ENCODE measurements around the gene AZU1.
A peak's percentile ranks its signal among the peaks of the same experiment; 100 is the strongest.

AZU1 gene

GRCh38 chr19:858868-859843, 31.5 kb downstream of the AZU1 start, which contains the start of gene CFD:
CFD (plus strand) TSS chr19:859664; CDS start chr19:859690, 26 bp downstream.
- H3K27ac ChIP-seq (ENCODE audit: insufficient read depth in 1 of 2, low read depth in 1 of 2, low read length in 2 of 2, poor library complexity in 1 of 2, severe bottlenecking in 2 of 2): peak within 1 kb of the TSS in 1 of 2 experiments; percentile 64
- peak; percentile 30 to 71 (median 52) for DNase-seq
- H3K4me1 ChIP-seq (ENCODE audit: control extremely low read depth in 1 of 4, control insufficient read depth in 4 of 4, insufficient read depth in 4 of 4, low read length in 3 of 4): peaks cover 0 to 40% (median 36%) of the 10 kb centered on the region in 4 experiments
- H3K36me3 ChIP-seq (ENCODE audit: control insufficient read depth in 4 of 4, insufficient read depth in 4 of 4, low read length in 3 of 4): no peaks in the 10 kb centered on the region
- ChIA-PET CTCF (interaction anchor here (0.9 to 1.5 kb wide), 5 partner anchors 34 to 384 kb away, joined by 3 to 6 read pairs (median 3); partner anchors contain the start of genes MED16 and RNU6-9), POLR2A (no interaction called here)
- no peaks in the 10 kb centered on the region for H3K9me3 ChIP-seq (ENCODE audit: control extremely low read depth in 1 of 5, control insufficient read depth in 4 of 5, insufficient read depth in 2 of 5, low read depth in 1 of 5, low read length in 4 of 5)
- peak within 1 kb of the TSS in 5 of 7 experiments; percentile 32 to 66 (median 57) for H3K4me3 ChIP-seq (ENCODE audit: control insufficient read depth in 1 of 7, extremely low read depth in 1 of 7, insufficient read depth in 4 of 7, low read depth in 2 of 7, low read length in 6 of 7)
- peaks cover 0 to 19% (median 11%) of the 10 kb centered on the region in 5 experiments for H3K27me3 ChIP-seq (replicated peaks in 2 of 5; ENCODE audit: control insufficient read depth in 4 of 5, insufficient read depth in 5 of 5, low read length in 4 of 5)
- 21% methylated on average over 17 of the region's 24 CpGs for WGBS (ENCODE audit: insufficient coverage)

GRCh38 chr19:861141-861755, 33.6 kb downstream of the AZU1 start:
- peaks cover 0 to 17% (median 11%) of the 10 kb centered on the region in 5 experiments for H3K27me3 ChIP-seq (replicated peaks in 2 of 5; ENCODE audit: control insufficient read depth in 4 of 5, insufficient read depth in 5 of 5, low read length in 4 of 5)
- no peaks in the 10 kb centered on the region for H3K9me3 ChIP-seq (ENCODE audit: control extremely low read depth in 1 of 5, control insufficient read depth in 4 of 5, insufficient read depth in 2 of 5, low read depth in 1 of 5, low read length in 4 of 5)
- POLR2A ChIA-PET: no interaction called here
- CTCF ChIA-PET: no interaction called here
- DNase-seq: no peak
- H3K36me3 ChIP-seq (ENCODE audit: control insufficient read depth in 4 of 4, insufficient read depth in 4 of 4, low read length in 3 of 4): no peaks in the 10 kb centered on the region
- H3K4me1 ChIP-seq (ENCODE audit: control extremely low read depth in 1 of 4, control insufficient read depth in 4 of 4, insufficient read depth in 4 of 4, low read length in 3 of 4): peaks cover 0 to 40% (median 37%) of the 10 kb centered on the region in 4 experiments
- peak overlapping the region in 2 of 7 experiments; percentile 23 to 26 for H3K4me3 ChIP-seq (ENCODE audit: control insufficient read depth in 1 of 7, extremely low read depth in 1 of 7, insufficient read depth in 4 of 7, low read depth in 2 of 7, low read length in 6 of 7)
- H3K27ac ChIP-seq (ENCODE audit: insufficient read depth in 1 of 2, low read depth in 1 of 2, low read length in 2 of 2, poor library complexity in 1 of 2, severe bottlenecking in 2 of 2): no peak overlapping the region
- 57% methylated on average over 14 of the region's 35 CpGs for WGBS (ENCODE audit: insufficient coverage)

- 21% methylated on average over 44 of the region's 60 CpGs for WGBS (ENCODE audit: insufficient coverage)
- Histone ChIP-seq H3K36me3 (ENCODE audit: control insufficient read depth in 4 of 4, insufficient read depth in 4 of 4, low read length in 3 of 4) (no peaks in the 10 kb centered on the region), H3K4me1 (ENCODE audit: control extremely low read depth in 1 of 4, control insufficient read depth in 4 of 4, insufficient read depth in 4 of 4, low read length in 3 of 4) (peaks cover 0 to 40% (median 37%) of the 10 kb centered on the region in 4 experiments), H3K4me3 (ENCODE audit: control insufficient read depth in 1 of 7, extremely low read depth in 1 of 7, insufficient read depth in 4 of 7, low read depth in 2 of 7, low read length in 6 of 7) (peak overlapping the region in 3 of 7 experiments; percentile 46 to 61 (median 52)), H3K27me3 (replicated peaks in 2 of 5; ENCODE audit: control insufficient read depth in 4 of 5, insufficient read depth in 5 of 5, low read length in 4 of 5) (peaks cover 0 to 17% (median 11%) of the 10 kb centered on the region in 5 experiments), H3K9me3 (ENCODE audit: control extremely low read depth in 1 of 5, control insufficient read depth in 4 of 5, insufficient read depth in 2 of 5, low read depth in 1 of 5, low read length in 4 of 5) (no peaks in the 10 kb centered on the region), H3K27ac (ENCODE audit: insufficient read depth in 1 of 2, low read depth in 1 of 2, low read length in 2 of 2, poor library complexity in 1 of 2, severe bottlenecking in 2 of 2) (no peak overlapping the region)
- ChIA-PET CTCF (interaction anchor here (1.0 to 3.7 kb wide), 7 partner anchors 17 to 134 kb away, joined by 3 to 23 read pairs (median 4); partner anchors contain the start of gene KISS1R), POLR2A (no interaction called here)
- DNase-seq: peak; percentile 82 to 94 (median 93)
Observed at GRCh38 chr19:861756-862580, 34.3 kb downstream of the AZU1 start.

- 11% methylated on average over 22 of the region's 48 CpGs for WGBS (ENCODE audit: insufficient coverage)
- H3K27ac ChIP-seq (ENCODE audit: insufficient read depth in 1 of 2, low read depth in 1 of 2, low read length in 2 of 2, poor library complexity in 1 of 2, severe bottlenecking in 2 of 2): no peak overlapping the region
- peaks cover 0 to 40% (median 37%) of the 10 kb centered on the region in 4 experiments for H3K4me1 ChIP-seq (ENCODE audit: control extremely low read depth in 1 of 4, control insufficient read depth in 4 of 4, insufficient read depth in 4 of 4, low read length in 3 of 4)
- POLR2A ChIA-PET: no interaction called here
- H3K36me3 ChIP-seq (ENCODE audit: control insufficient read depth in 4 of 4, insufficient read depth in 4 of 4, low read length in 3 of 4): peaks cover under 1 to 5% (median 4%) of the 10 kb centered on the region in 4 experiments
- H3K9me3 ChIP-seq (ENCODE audit: control extremely low read depth in 1 of 5, control insufficient read depth in 4 of 5, insufficient read depth in 2 of 5, low read depth in 1 of 5, low read length in 4 of 5): no peaks in the 10 kb centered on the region
- peak overlapping the region; percentile 3 to 61 (median 42) for H3K4me3 ChIP-seq (ENCODE audit: control insufficient read depth in 1 of 7, extremely low read depth in 1 of 7, insufficient read depth in 4 of 7, low read depth in 2 of 7, low read length in 6 of 7)
- DNase-seq: peak; percentile 81 to 92 (median 91)
- peaks cover 0 to 17% (median 11%) of the 10 kb centered on the region in 5 experiments for H3K27me3 ChIP-seq (replicated peaks in 2 of 5; ENCODE audit: control insufficient read depth in 4 of 5, insufficient read depth in 5 of 5, low read length in 4 of 5)
- CTCF ChIA-PET: interaction anchor here (0.5 to 3.7 kb wide), 20 partner anchors 12 to 143 kb away, joined by 3 to 23 read pairs (median 4); partner anchors contain the start of genes KISS1R and WDR18
Observed at GRCh38 chr19:862581-863314, 35.1 kb downstream of the AZU1 start.

- Histone ChIP-seq H3K27me3 (replicated peaks in 2 of 5; ENCODE audit: control insufficient read depth in 4 of 5, insufficient read depth in 5 of 5, low read length in 4 of 5) (peaks cover 0 to 17% (median 11%) of the 10 kb centered on the region in 5 experiments), H3K9me3 (ENCODE audit: control extremely low read depth in 1 of 5, control insufficient read depth in 4 of 5, insufficient read depth in 2 of 5, low read depth in 1 of 5, low read length in 4 of 5) (no peaks in the 10 kb centered on the region), H3K4me1 (ENCODE audit: control extremely low read depth in 1 of 4, control insufficient read depth in 4 of 4, insufficient read depth in 4 of 4, low read length in 3 of 4) (peaks cover 0 to 40% (median 37%) of the 10 kb centered on the region in 4 experiments), H3K4me3 (ENCODE audit: control insufficient read depth in 1 of 7, extremely low read depth in 1 of 7, insufficient read depth in 4 of 7, low read depth in 2 of 7, low read length in 6 of 7) (peak overlapping the region in 4 of 7 experiments; percentile 3 to 61 (median 52)), H3K36me3 (ENCODE audit: control insufficient read depth in 4 of 4, insufficient read depth in 4 of 4, low read length in 3 of 4) (peaks cover 5 to 10% (median 8%) of the 10 kb centered on the region in 4 experiments), H3K27ac (ENCODE audit: insufficient read depth in 1 of 2, low read depth in 1 of 2, low read length in 2 of 2, poor library complexity in 1 of 2, severe bottlenecking in 2 of 2) (no peak overlapping the region)
- DNase-seq: no peak
- ChIA-PET POLR2A (no interaction called here), CTCF (interaction anchor here (0.6 to 3.7 kb wide), 31 partner anchors 9 to 229 kb away, joined by 3 to 23 read pairs (median 3); partner anchors contain the start of genes KISS1R, MED16, POLRMT and RNU6-9)
- WGBS (ENCODE audit: insufficient coverage): 85% methylated on average over 2 of the region's 7 CpGs
Observed at GRCh38 chr19:863315-863620, 35.6 kb downstream of the AZU1 start.

All from common myeloid progenitor, CD34-positive (primary cell).